ENCODE measurements around the gene SPACA6.
A peak's percentile ranks its signal among the peaks of the same experiment; 100 is the strongest.

DNA sequence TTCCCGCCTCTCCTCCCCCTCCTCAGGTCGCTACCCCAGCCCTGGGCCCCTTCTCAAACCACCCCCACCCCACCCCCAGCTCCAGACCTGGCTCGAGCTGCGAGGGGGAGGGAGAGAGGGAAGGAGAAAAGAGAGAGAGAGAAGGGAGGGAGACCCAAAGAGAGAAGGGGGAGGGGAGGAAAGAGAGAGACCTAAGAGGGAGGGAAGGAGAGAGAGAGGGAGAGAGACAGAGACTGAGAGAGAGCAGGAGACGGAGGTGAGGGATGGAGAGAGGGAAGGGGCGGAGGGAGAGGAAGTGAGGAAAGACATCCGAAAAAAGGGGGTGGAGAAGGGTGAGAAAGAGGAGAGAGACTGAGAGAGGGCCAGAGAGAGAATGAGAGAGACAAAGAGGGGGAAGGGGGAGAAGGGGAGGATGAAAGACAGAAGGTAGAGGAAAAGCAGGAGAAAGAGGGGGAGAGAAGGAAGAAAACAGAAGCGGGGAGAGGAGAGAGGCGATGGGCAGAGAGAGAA lies 2.0 kb upstream of the SPACA6 start:
- peak; percentile 17 for TF ChIP-seq POLR2A (IDR thresholded peaks at IDR 0.05)
- TF ChIP-seq, protein P1, sequence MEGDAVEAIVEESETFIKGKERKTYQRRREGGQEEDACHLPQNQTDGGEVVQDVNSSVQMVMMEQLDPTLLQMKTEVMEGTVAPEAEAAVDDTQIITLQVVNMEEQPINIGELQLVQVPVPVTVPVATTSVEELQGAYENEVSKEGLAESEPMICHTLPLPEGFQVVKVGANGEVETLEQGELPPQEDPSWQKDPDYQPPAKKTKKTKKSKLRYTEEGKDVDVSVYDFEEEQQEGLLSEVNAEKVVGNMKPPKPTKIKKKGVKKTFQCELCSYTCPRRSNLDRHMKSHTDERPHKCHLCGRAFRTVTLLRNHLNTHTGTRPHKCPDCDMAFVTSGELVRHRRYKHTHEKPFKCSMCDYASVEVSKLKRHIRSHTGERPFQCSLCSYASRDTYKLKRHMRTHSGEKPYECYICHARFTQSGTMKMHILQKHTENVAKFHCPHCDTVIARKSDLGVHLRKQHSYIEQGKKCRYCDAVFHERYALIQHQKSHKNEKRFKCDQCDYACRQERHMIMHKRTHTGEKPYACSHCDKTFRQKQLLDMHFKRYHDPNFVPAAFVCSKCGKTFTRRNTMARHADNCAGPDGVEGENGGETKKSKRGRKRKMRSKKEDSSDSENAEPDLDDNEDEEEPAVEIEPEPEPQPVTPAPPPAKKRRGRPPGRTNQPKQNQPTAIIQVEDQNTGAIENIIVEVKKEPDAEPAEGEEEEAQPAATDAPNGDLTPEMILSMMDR (IDR thresholded peaks at IDR 0.05) = no peak

Measured in ovary (tissue), 3 donors.